Stimulated activated CD8-positive, alpha-beta memory T cell treated with anti-CD3 and anti-CD28 coated beads, Interleukin-15, amount 100 ng/mL, for 1 hour (primary cell): ENCODE measurements around the gene SMIM12.

ENCODE experiments used
- DNase-seq: peaks from one replicate; pipeline ENCODE4 v3.0.0-alpha.2; 2020; ENCODE audit warnings: low read depth

SMIM12 gene

GRCh38 chr1:34859446-34860200 is at the start of gene SMIM12:
Gene SMIM12, minus strand, starts transcription at chr1:34859749. Its CDS starts 3,772 bp downstream, at chr1:34855977.
- DNase-seq: peak; percentile 87

GRCh38 chr1:34908369-34908768 is 48.8 kb upstream of the SMIM12 start:
- no peak for DNase-seq

- DNase-seq: no peak
These were observed 48.0 kb upstream of the SMIM12 start for GRCh38 chr1:34907487-34908090.

GRCh38 chr1:34906756-34907155 is 47.2 kb upstream of the SMIM12 start:
- DNase-seq: no peak

- no peak for DNase-seq
These were observed 46.7 kb upstream of the SMIM12 start for GRCh38 chr1:34906222-34906621.

GRCh38 chr1:34905098-34905459 is 45.5 kb upstream of the SMIM12 start:
- no peak for DNase-seq

- no peak for DNase-seq
These were observed 44.9 kb upstream of the SMIM12 start for GRCh38 chr1:34904236-34905097.

- DNase-seq: no peak
These were observed 42.4 kb upstream of the SMIM12 start for GRCh38 chr1:34901919-34902318.

- DNase-seq: no peak
These were observed 41.4 kb upstream of the SMIM12 start for GRCh38 chr1:34900775-34901502.

- no peak for DNase-seq
These were observed 40.4 kb upstream of the SMIM12 start for GRCh38 chr1:34899906-34900305.

- no peak for DNase-seq
These were observed 39.9 kb upstream of the SMIM12 start for GRCh38 chr1:34899471-34899870.

GRCh38 chr1:34898330-34898761 is 38.8 kb upstream of the SMIM12 start:
- no peak for DNase-seq

- DNase-seq: no peak
These were observed 37.1 kb upstream of the SMIM12 start for GRCh38 chr1:34896612-34897011.

GRCh38 chr1:34889705-34890104 is 30.2 kb upstream of the SMIM12 start:
- no peak for DNase-seq

- no peak for DNase-seq
These were observed 28.0 kb upstream of the SMIM12 start for GRCh38 chr1:34887593-34887992.

GRCh38 chr1:34885405-34886247 is 26.1 kb upstream of the SMIM12 start:
- DNase-seq: no peak

GRCh38 chr1:34884961-34885360 is 25.4 kb upstream of the SMIM12 start:
- DNase-seq: no peak

GRCh38 chr1:34884536-34884935 is 25.0 kb upstream of the SMIM12 start:
- DNase-seq: no peak

GRCh38 chr1:34879230-34879629 is 19.7 kb upstream of the SMIM12 start:
- DNase-seq: no peak

- no peak for DNase-seq
These were observed 16.9 kb upstream of the SMIM12 start for GRCh38 chr1:34876406-34876805.

GRCh38 chr1:34874296-34874952 is 14.9 kb upstream of the SMIM12 start:
- DNase-seq: no peak
